HG03060 (cell line): ENCODE results near the gene C16orf78.

Experiments
- ATAC-seq: cut with Tn5 transposase; IDR thresholded peaks from one replicate; pipeline ENCODE4 v1.9.1; 2021; ENCODE audit warnings: low read depth, moderate number of reproducible peaks; ENCODE audit not compliant: unreplicated experiment

C16orf78 gene

DNA sequence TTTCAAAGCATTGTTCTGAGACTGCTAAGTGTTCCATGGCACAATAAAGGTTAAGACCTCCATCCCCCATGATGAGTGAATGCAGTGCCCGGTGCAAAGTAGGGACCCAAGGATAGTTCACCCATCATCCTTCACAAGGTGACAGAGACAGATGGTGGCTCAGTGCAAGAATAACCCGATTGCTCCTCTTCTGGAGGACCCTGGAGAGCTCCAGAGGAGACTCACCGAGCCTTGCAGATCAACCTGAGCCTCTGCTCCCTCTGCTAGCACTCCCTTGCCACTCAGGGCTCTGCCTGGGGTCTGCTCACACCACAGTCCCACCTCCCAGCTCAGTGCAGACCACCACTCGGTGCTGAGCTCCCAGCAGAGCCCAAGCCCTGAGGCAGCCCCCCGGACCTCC, 49.3 kb downstream of the C16orf78 start:
- no peak for ATAC-seq

DNA sequence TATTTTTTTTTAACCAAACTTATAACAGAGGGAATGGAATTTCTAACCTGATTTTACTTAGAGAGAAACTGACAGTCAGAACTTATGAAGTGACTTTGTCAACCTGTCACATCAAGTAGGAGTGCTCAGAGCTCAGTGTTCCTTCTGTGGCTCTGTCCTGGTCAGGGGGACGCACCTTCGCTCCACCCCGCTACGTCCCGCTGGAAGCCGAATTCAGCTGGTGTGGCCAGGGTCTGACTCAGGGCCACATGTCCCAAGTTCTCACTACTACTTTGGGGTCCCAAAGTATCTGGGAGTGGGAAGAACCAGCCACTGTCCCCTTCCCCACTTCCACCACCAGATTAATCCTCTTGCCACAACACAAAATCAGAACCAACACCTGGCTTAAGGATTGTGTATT, 51.4 kb downstream of the C16orf78 start:
- ATAC-seq, result no peak

DNA sequence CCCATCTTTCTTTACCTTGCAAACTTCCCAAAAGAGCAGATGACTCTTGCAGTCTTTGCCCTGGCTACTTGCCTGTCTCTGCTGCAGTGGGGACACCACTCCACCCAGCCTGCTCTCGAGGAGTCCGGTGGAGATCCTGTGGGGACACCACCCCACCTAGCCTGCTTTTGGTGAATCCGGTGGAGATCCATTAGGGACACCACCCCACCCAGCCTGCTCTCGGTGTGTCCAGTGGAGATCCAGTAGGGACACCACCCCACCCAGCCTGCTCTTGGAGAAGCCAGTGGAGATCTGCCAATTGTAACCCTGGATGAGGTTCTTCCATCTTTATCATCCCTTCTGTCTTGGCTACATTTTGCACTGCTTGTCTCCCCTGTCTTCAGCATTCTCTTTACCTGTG, 54.2 kb downstream of the C16orf78 start:
- no peak for ATAC-seq

DNA sequence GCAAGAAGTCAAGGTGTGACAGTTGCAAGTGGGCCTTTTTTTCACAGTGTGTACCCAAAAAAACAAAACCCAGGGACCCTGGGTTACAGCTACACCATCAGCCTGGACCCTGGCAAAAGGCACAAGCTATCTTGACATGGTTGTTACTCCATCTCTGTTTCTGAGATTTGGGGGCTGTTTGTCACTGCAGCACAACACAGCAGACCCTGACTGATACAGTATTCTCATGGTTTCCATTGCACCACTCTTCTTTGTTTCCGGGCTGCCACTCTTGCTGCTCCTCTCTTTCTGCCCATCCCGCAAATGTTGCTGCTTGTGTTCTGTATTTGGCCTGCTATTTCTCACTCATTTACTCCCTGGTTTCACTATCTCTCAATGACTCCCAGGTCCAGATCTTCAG, 55.2 kb downstream of the C16orf78 start:
- no peak for ATAC-seq

DNA sequence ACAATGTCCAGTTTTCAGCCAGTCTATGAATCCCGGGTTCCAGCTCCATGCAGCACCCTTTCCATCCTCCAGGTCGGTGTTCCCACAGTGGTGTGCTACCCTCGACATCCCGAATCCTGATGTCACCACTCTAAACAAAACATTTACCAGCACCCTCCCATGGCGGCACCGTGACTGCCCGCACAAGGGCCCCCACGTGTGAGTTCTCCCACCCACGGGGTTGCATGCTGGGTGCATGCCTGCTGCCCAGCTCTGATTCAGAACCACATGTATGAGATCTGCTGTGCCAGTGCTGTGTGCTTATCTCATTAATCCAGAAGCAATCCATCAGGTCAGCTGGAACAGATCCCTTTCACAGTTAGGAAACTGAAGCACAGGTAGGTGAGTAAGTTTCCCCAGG, 57.4 kb downstream of the C16orf78 start:
- no peak for ATAC-seq

DNA sequence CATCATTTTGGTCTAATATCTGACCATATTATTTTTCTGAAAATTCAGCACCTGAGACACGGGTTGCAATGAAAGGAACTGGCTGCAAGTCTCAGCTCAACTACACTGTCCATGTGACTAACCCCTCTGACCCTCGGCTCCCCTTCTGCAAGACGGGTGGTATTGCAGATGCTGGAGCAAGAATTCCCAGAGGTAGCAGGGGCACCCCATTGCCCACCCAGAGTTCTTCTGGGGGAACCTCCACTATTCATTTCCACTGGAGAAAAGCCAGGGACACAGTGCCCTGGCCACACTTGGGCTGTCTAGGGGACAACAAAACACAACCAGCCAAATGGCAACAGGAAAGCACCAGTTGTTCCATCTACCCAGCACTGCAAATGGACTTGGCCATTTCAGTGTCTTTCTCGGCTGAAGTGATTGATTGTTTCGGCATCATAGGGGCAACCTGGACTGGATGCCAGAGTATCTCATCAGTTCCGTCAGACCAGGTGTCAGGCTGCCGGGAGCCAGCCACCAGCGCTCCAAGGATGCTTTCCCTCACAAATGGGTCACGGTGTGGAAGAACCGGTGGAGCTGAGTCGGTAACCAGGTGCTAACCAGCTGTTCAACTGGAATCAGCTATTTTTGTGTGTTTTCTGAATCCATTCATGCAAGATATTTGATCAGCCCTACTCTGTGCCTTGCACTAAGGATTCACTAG, 58.1 kb downstream of the C16orf78 start:
- no peak for ATAC-seq

DNA sequence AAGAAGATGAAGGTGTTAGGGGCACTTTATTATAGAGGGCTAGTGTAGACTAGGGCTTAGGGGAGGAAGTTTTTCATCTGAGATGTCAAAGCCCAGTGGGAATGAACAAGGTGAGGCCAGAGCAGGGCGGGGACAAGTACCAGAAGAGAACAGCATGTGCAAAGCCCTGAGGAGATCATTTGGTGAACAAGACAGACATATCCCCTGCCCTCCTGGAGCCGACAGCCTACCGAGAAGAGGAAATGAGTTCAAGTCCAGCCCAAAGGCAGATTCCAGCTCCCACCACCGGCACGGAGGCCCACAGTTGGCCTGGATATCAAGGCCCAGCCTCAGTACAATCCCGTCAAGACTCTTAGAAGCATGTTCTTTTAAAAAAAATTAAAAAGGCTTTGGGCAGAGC, 61.1 kb downstream of the C16orf78 start:
- no peak for ATAC-seq

DNA sequence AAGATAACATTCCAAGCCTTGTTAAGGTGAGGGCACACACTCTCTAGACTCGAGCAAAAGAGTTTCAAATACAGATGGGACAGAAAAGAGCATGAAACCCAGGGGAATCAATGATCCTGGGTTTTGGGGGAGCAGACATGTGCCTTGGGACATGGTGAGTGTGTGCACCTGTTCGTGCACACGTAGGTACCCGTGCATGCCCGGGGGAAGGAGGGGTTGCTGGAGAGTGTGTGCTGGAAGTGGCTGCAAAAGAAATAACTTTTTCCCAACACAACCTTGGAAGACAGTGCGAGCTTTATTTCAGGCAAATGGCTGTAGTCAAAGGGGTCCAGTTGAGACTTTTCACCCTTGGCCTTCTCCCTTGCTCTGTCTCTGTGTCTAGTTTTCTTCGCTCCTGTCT, 62.6 kb downstream of the C16orf78 start:
- no peak for ATAC-seq

DNA sequence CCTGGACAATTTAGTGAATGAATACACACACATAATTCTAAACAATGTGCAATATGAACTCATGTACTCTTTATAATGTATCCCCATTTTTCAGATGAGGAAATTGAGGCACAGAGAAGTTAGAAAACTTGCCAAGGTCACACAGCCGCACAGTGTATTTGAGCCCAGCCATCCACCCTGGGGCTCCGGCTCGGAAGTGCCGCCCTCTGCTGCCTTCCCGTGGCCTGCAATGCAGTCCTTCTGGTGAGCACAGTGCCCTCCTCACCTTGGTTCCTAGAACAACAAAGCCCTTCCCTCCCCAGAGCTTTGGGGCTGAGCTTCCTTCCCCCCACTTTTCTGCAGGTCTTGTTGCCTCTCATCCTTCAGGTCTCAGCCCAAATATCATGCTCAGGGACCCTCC, 63.7 kb downstream of the C16orf78 start:
- ATAC-seq, result no peak

DNA sequence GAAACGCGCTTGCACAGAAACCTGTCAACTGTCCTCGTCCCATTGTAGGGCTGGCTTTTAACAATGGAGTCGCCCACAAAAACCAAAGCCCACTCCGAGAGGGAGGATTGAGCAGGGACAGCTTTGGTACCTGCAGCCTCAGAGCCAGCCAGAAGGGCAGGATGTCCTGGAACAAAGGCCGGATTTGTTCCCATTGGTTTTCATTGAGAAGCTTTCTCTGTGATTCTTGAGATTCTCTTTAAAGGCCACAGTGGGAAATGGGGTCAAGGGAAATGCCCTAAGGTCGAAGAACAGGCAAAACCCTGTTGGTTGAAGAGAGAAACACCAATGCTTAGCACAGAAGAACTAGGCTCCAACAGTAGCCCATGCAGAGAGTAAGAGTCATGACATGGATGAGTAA, 65.4 kb downstream of the C16orf78 start:
- ATAC-seq, result no peak

DNA sequence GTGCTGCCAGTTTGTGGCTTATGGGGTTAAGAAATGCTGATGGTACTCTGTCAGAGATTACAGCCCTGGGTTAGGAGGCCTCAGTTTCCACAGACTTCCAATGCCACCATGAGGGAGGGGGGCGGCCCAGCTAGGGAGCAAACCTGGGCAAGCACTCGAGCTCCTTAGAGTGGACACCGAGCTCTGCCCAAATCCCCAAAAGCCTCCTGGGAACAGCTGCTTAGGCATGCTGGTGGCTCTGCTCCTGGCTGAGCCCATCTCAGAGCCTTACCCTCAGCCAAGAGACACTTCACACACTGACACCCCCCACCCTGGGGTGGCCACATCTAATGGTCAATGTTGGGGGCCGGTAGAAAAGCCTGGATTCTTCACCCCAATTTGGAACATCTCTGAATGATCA, 66.1 kb downstream of the C16orf78 start:
- no peak for ATAC-seq

DNA sequence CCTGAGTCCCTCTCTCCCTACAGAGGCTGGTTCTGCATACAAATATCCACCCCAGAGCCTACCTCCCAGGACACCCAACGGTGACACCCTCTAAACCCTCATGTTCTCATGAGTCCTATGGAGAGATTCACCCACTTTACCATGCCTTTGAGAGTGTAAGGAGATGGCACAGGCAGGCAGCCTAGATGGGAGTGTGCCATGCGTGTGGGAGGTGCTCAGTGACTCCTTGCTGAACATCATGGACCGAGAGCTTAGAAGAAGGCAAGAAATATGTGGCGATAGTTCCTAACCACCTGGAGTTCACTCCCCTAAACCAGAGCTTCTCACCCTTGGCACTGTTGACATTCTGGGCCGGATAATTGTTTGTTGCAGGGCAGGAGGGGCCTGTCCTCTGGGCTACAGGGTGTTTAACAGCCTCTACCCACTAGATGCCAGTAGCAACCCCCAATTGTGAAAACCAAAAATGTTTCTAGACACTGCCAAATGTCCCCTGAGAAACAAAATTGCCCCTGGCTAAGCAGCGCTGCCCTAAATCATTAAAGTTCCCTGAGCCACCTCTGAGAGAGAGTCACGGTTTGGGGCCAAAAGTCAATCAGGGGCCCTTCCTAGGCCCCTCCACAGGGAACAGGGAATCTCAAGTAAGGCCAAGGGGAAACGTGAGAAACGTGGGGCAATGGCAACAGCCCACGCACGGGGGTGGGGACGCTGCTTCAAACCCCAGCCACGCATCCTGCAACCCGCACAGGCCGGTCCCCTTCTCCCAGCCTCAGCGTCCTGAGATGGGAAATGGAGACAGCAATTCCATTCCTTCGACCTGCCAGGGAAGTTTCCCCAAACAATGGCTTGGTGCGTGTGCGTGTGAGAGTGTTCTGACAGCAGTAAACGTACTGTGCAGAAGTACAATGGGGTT, 66.8 kb downstream of the C16orf78 start:
- no peak for ATAC-seq

DNA sequence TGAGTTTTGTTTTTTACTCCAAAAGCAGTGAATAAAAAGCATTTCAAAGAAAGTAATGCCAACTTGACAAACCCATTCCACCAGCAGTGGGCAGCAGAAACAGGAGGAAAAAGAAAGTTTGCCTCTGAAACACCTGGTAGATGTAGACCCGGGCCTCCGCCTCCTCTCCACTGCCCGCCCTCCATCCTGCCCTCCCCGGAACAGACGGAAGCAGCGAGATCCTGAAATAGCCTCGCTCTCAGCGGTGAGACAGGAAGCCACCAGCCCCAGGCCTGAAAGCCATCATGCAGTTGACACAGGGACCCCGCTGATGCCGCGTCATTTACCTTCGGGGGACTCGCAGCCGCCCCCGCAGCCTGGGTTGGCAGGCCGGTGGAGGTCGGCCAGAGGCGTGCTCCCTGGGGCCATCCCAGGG, 67.8 kb downstream of the C16orf78 start:
- peak; percentile 83 for ATAC-seq

DNA sequence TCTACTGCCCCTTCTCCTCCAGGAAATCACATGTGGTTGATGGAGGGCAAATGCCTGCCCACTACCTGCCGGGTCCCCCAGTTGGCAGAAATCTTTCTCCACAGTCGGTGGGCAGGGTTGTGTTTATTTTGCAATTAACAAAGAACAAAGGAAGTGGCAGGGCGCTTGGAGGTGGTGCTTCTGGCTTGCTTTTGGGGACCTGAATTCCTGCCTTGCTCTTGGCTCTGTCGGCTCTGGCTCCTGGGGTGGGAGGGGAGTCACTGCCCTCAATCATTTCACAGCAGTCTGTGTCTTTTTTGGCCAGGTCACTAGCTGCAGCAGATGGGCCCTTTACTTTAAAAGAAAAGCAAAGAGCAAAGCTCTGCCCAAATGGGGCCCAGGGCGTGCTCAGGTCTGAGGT, 69.2 kb downstream of the C16orf78 start:
- no peak for ATAC-seq

DNA sequence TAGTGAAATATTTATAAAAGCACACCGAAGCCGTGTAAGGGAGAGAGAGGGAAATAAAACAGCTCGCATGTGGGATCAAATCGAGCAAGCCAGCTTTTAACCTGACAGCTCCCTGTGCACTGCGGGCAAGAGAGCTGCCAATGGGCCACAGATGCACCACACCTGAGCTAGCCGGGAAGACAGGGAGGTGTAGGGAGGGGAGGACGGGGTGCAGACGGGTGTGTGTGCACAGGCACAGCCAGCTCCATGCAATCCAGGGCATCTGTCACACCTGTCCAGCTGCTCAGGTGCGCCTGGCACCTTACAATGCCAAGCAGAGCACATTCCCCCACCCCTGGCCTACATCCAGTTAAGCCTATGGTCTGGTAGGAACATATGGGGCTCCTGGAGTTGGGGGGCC, 70.0 kb downstream of the C16orf78 start:
- no peak for ATAC-seq

DNA sequence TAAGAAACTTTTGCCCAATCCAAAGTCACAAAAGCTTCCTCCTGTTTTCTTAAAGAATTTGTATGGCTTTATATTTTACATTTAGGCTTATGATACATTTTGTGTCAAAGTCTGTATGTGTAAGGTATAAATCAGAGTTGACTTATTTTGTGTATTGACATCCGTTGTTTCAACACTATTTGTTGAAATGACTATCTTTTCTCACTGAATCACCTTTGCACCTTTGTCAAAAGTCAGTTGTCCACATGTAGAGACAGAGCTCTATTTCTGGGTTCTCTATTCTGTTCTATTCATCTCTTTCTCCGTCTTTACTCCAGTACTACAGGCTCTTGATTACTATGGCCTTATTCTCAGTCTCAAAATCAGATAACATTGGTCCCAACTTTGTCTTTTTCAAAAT, 73.2 kb downstream of the C16orf78 start:
- ATAC-seq, result no peak
